Activated T-cell treated with anti-CD3 and anti-CD28 coated beads, Interleukin-2, amount 50 U/mL, for 1 hour (primary cell): ENCODE data around the gene SERINC4.
"Not testable (repeated sequence)": the region's sequence is repeated elsewhere in the genome, so short reads cannot be mapped to it uniquely, and the experiment has no call there.

Source experiments
- DNase-seq: peaks from one replicate; pipeline ENCODE4 v3.0.0-alpha.2; 2020

SERINC4 gene

GRCh38 chr15:43799945-43800285, at the start of gene SERINC4:
SERINC4 (minus strand) TSS chr15:43800220; CDS start chr15:43799986, 234 bp downstream.
- no peak for DNase-seq

GRCh38 chr15:43845421-43845820, 45.4 kb upstream of the SERINC4 start:
- no peak for DNase-seq

GRCh38 chr15:43832485-43832884, 32.5 kb upstream of the SERINC4 start:
- not testable (repeated sequence) for DNase-seq

- not testable (repeated sequence) for DNase-seq
Measured at GRCh38 chr15:43831519-43832052, 31.6 kb upstream of the SERINC4 start.

- not testable (repeated sequence) for DNase-seq
Measured at GRCh38 chr15:43830691-43831275, 30.8 kb upstream of the SERINC4 start.

GRCh38 chr15:43829951-43830540, 30.0 kb upstream of the SERINC4 start:
- DNase-seq: not testable (repeated sequence)

GRCh38 chr15:43828061-43828657, 28.1 kb upstream of the SERINC4 start:
- no peak for DNase-seq

- DNase-seq: peak; percentile 69
Measured at GRCh38 chr15:43826508-43827341, 26.7 kb upstream of the SERINC4 start, which contains the start of gene WDR76. WDR76 (plus strand) TSS chr15:43827002; CDS start chr15:43827033, 31 bp downstream.

- no peak for DNase-seq
Measured at GRCh38 chr15:43826029-43826507, 26.0 kb upstream of the SERINC4 start.

- DNase-seq: not testable (repeated sequence)
Measured at GRCh38 chr15:43825305-43825704, 25.3 kb upstream of the SERINC4 start.

GRCh38 chr15:43824302-43825246, 24.6 kb upstream of the SERINC4 start, which contains the start of gene MFAP1:
MFAP1 (minus strand) TSS chr15:43824690; CDS start chr15:43824569, 121 bp downstream.
- peak; percentile 81 for DNase-seq

- DNase-seq: no peak
Measured at GRCh38 chr15:43821505-43821904, 21.5 kb upstream of the SERINC4 start.

GRCh38 chr15:43815064-43815463, 15.0 kb upstream of the SERINC4 start:
- DNase-seq: not testable (repeated sequence)

- no peak for DNase-seq
Measured at GRCh38 chr15:43808960-43809678, 9.1 kb upstream of the SERINC4 start.

- DNase-seq: no peak
Measured at GRCh38 chr15:43808435-43808950, 8.5 kb upstream of the SERINC4 start.

GRCh38 chr15:43802676-43803075, 2.7 kb upstream of the SERINC4 start:
- DNase-seq: not testable (repeated sequence)

GRCh38 chr15:43800286-43801141, 494 bp upstream of the SERINC4 start, which contains the start of gene HYPK:
HYPK (plus strand) TSS chr15:43800599; CDS start chr15:43800623, 24 bp downstream.
- peak; percentile 93 for DNase-seq

GRCh38 chr15:43799209-43799944, 643 bp downstream of the SERINC4 start:
- no peak for DNase-seq

- no peak for DNase-seq
Measured at GRCh38 chr15:43796566-43796965, 3.5 kb downstream of the SERINC4 start.
